Measurements from ENCODE around the gene EPHB2. TPM values are rescaled to one million over a fixed set of nuclear protein-coding genes. Genes with fewer than 3 reads are reported as not detected.

EPHB2 gene
- total and polyA plus RNA-seq, 2 of the 8 experiments (the other 6 are each of a cell fraction or from before 2014, with no cell fraction given), result 15.8 to 17.2 TPM

- no peaks in the 10 kb centered on the region for H3K9me3 ChIP-seq (ENCODE audit: insufficient read depth in 2 of 2, low read depth in 1 of 2, low read length in 1 of 2)
- H4K20me1 ChIP-seq (replicated peaks in 1 of 2; ENCODE audit: control insufficient read depth in 1 of 2, insufficient read depth in 2 of 2, low read length in 2 of 2), result peaks cover 0 to 2% of the 10 kb centered on the region in 2 experiments
- no peak overlapping the region for H3K9ac ChIP-seq (replicated peaks in 1 of 4; ENCODE audit: extremely low read depth in 1 of 4, low read depth in 3 of 4, low read length in 3 of 4)
- no peak overlapping the region for H3K27ac ChIP-seq (ENCODE audit: low read depth, low read length)
- no peaks in the 10 kb centered on the region for H3K27me3 ChIP-seq (replicated peaks in 1 of 4; ENCODE audit: control insufficient read depth in 3 of 4, extremely low read depth in 1 of 4, insufficient read depth in 3 of 4, low read length in 3 of 4)
- H2BK5ac ChIP-seq (ENCODE audit: low read depth, low read length), result no peak overlapping the region
- no peak overlapping the region for H3K23ac ChIP-seq (ENCODE audit: insufficient read length)
- no peaks in the 10 kb centered on the region for H3K23me2 ChIP-seq (ENCODE audit: low read depth, low read length)
- no peak overlapping the region for H4K5ac ChIP-seq (ENCODE audit: insufficient read length, low read depth, low read length)
- no peak overlapping the region for H2BK15ac ChIP-seq (ENCODE audit: low read length)
- no peak overlapping the region for H2AK5ac ChIP-seq (ENCODE audit: low read depth, low read length)
- no peaks in the 10 kb centered on the region for H3K36me3 ChIP-seq (ENCODE audit: control insufficient read depth in 2 of 4, insufficient read depth in 4 of 4, low read length in 3 of 4)
- no peak overlapping the region for H3K4me3 ChIP-seq (ENCODE audit: extremely low read depth in 1 of 4, insufficient read depth in 2 of 4, low read depth in 3 of 4, low read length in 4 of 4)
- H3K4me2 ChIP-seq (ENCODE audit: insufficient read depth in 1 of 2, low read depth in 2 of 2, low read length in 2 of 2), result no peak overlapping the region
- H3K79me1 ChIP-seq (ENCODE audit: low read depth, low read length), result no peaks in the 10 kb centered on the region
- H4K91ac ChIP-seq (replicated peaks; ENCODE audit: insufficient read length, low read length), result no peak overlapping the region
- no peak overlapping the region for H2BK12ac ChIP-seq (ENCODE audit: low read depth, low read length)
- no peak overlapping the region for H3K4ac ChIP-seq (replicated peaks; ENCODE audit: insufficient read length, low read depth, low read length)
- no peak overlapping the region for H3K14ac ChIP-seq (ENCODE audit: insufficient read length)
- no peaks in the 10 kb centered on the region for H3K79me2 ChIP-seq (ENCODE audit: control insufficient read depth in 1 of 2, insufficient read depth in 2 of 2, low read length in 2 of 2)
- H4K8ac ChIP-seq (ENCODE audit: extremely low read depth, insufficient read depth, low read length), result no peak overlapping the region
- WGBS, 2 experiments (ENCODE audit: extremely low coverage in 1 of 2, insufficient coverage in 1 of 2, insufficient read length in 1 of 2, insufficient replicate concordance in 2 of 2, low coverage in 1 of 2, low lambda C conversion rate in 2 of 2, missing lambda C conversion rate in 1 of 2), result 94% methylated on average over 6 of the region's 6 CpGs; no CpG with 5 or more reads in 1 of the 2 experiments
- ChIA-PET CTCF (ENCODE audit: partially characterized antibody) (interaction anchor here (0.6 to 1.3 kb wide), 3 partner anchors 14 to 83 kb away, joined by 3 read pairs; no protein-coding TSS in a partner anchor), POLR2A (ENCODE audit: partially characterized antibody) (interaction anchor here (0.5 kb wide), 1 partner anchor 9 kb away, joined by 3 read pairs; no protein-coding TSS in a partner anchor)
- H2BK120ac ChIP-seq (replicated peaks; ENCODE audit: low read depth, low read length), result no peak overlapping the region
- H3K18ac ChIP-seq (ENCODE audit: extremely low read depth, low read length), result no peak overlapping the region
- no peak for FAIRE-seq
- H3K4me1 ChIP-seq (replicated peaks in 1 of 4; ENCODE audit: control insufficient read depth in 3 of 4, insufficient read depth in 4 of 4, low read length in 3 of 4), result peaks cover 5 to 13% (median 9%) of the 10 kb centered on the region in 4 experiments; a peak in 6 of 7 replicates
- H2AFZ ChIP-seq (ENCODE audit: low read length), result no peak overlapping the region
- no peak for DNase-seq (ENCODE audit: low read depth in 1 of 2, low spot score in 2 of 2)
- no peak overlapping the region for H3K56ac ChIP-seq (replicated peaks; ENCODE audit: insufficient read length, low read depth, low read length)
- H2BK20ac ChIP-seq (ENCODE audit: low read length), result no peak overlapping the region
- TF ChIP-seq CTBP2 (IDR thresholded peaks at IDR 0.05; ENCODE audit: borderline replicate concordance, insufficient read depth, insufficient read length, low read length), result no peak
- no peak for TF ChIP-seq RBBP5 (IDR thresholded peaks at IDR 0.05; ENCODE audit: borderline replicate concordance, low read depth, low read length)
- no peak for TF ChIP-seq BRCA1 (IDR thresholded peaks at IDR 0.05; ENCODE audit: low read depth, low read length)
- TF ChIP-seq CHD1 (IDR thresholded peaks at IDR 0.05; ENCODE audit: low read depth, low read length), result no peak
- TF ChIP-seq TCF12 (IDR thresholded peaks at IDR 0.05; ENCODE audit: low read depth, low read length), result no peak
- no peak for TF ChIP-seq HDAC6 (IDR thresholded peaks at IDR 0.05; ENCODE audit: low read depth, low read length)
- TF ChIP-seq NRF1 (IDR thresholded peaks at IDR 0.05; ENCODE audit: low read depth, low read length), result no peak
- TF ChIP-seq USF2 (IDR thresholded peaks at IDR 0.05; ENCODE audit: low read length), result no peak
- no peak for TF ChIP-seq MAFK (IDR thresholded peaks at IDR 0.05; ENCODE audit: low read depth, low read length)
- no peak for TF ChIP-seq TEAD4 (IDR thresholded peaks at IDR 0.05; ENCODE audit: low read depth, low read length)
- TF ChIP-seq SP2 (IDR thresholded peaks at IDR 0.05; ENCODE audit: low read length), result no peak
- TF ChIP-seq JUN (IDR thresholded peaks at IDR 0.05; ENCODE audit: low read depth, low read length), result no peak
These were observed 121.2 kb downstream of the EPHB2 start for GRCh38 chr1:22831729-22832413.
